ENCODE measurements around the gene MAJIN.

MAJIN gene

DNA sequence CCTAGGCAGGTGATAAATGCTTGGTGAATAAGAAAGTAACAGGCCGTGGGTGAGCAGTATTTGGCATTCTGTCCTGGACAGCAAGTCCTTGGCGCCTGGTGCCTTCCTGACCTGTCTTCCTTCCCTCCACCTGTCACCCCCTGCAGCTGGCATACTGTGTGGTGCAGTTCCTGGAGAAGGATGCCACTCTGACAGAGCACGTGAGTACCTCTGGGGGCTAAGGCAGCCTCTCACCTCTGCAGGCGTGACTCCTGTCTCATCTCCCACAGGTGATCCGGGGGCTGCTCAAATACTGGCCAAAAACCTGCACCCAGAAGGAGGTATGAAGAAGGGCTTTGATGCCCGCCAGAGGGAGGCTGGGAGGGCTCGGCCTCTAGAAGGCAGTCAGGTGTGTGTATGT, 40.6 kb downstream of the MAJIN start:
- DNase-seq = no peak

DNA sequence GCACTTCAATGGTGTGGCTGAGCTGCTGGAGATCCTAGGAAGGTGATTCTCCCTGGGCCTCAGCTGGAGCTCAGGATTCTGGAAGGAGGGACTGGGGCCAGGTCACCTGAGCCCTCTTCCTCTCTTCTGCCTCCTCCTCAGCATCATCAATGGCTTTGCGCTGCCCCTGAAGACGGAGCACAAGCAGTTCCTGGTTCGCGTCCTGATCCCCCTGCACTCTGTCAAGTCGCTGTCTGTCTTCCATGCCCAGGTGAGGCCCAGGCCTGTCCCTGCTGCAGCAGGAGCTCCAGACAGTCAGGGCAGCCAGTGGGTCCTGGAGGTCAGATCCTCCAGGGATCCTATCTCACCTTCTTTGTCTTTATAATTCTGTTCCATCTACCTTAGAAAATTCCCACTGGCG, 41.6 kb downstream of the MAJIN start:
- DNase-seq = no peak

DNA sequence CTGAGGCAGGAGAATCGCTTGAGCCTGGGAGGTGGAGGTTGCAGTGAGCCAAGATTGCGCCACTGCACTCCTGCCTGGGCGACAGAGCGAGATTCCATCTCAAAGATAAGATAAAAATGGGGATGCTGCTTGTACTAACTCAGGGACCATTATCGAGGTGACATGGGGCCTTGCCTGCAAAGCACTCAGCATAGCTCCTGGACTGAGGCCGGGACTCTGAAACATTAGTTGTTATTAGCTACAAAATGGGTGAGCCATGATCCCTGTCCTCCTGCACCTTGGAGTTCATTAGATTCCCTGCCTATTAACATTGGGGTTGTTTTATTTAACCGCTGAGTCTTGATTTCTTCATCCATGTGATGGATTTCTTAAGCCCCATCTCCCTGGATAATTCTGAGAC, 42.3 kb downstream of the MAJIN start:
- no peak for DNase-seq

DNA sequence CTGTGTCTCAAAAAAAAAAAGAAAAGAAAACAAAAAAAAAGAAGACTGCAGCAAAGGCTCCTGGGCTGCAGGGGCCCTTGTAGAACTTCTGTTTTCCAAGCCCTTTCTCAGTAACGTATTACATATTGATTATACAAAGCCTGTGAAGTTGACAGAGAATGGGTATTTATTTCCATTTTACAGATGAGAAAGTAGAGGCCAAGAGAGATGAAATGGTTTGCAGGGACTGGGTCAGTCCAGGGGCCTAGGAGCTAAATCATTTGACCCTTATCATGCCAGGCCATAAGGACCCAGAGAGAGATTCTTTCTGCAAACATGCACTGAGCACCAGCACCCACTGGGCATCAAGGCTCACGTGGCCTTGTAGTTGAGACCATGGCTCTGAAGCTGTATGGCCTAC, 43.0 kb downstream of the MAJIN start:
- no peak for DNase-seq

DNA sequence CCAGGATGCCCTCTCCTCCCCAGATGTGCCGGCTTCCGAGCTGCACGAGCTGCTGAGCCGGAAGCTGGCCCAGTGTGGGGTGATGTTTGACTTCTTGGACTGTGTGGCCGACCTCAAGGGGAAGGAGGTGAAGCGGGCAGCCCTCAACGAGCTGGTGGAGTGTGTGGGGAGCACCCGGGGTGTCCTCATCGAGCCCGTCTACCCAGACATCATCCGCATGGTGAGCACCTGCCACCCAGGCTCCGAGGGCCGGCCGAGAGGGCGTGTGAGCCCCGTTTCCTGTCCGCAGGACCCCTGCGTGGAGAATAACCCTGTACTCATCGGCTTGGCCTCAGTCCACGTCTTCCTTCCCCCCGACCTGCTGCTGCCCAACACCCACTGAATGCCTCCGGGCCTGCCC, 45.2 kb downstream of the MAJIN start:
- DNase-seq = no peak

DNA sequence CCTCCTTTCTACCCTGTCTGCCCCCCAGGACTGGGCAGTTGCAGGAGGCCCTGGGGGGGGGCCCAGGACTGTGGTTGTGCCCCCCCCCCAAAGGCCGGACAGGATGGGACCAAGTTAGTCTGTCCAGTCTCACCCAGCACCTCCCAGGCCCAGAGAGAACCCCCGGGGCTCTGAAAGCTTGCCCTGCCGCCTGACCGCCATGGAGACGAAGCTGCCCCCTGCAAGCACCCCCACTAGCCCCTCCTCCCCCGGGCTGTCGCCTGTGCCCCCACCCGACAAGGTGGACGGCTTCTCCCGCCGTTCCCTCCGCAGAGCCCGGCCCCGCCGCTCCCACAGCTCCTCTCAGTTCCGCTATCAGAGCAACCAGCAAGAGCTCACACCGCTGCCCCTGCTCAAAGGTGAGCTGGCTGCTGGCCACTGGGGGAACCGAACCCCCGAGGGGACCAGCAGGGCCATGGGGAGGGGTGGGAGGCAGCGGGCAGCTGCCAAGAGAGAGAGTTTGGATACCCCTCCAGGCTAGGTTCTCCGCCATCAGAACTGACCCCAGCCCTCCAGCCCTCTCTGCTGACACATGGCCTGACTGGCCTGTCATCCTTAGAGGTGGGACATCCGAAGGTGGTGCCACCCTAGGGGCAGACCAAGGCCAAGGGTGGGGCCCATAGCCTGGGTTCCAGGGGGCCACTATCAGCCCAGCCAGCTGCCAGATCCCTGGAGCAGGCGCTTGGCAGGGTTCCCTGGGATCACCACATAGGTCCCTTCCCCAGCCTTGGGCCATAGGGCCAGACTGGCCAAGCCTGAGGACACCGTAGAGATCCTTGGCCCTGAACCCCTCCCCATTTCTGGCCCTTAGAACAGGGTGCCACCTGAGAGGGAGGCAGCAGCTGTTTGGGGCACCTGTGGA, 46.1 kb downstream of the MAJIN start:
- no peak for DNase-seq

DNA sequence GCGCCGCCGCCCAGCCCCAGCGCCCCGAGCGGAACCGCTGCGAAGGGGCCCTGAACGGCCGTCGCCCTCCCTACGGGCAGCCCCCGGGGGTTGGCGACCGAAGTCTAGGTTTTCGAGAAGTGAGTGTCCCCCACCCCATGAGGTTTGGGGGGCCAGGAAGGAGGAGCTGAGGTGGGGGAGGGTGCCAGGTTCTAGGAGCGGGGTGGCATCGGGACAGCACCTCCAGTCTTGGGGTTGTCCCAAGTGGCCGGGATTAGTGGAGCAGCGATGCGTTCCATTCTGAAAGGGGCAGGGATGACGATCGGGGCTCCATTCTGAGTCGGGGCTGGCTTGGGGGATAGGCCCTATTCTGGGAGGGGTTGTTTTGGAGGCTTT, 47.0 kb downstream of the MAJIN start:
- no peak for DNase-seq

DNA sequence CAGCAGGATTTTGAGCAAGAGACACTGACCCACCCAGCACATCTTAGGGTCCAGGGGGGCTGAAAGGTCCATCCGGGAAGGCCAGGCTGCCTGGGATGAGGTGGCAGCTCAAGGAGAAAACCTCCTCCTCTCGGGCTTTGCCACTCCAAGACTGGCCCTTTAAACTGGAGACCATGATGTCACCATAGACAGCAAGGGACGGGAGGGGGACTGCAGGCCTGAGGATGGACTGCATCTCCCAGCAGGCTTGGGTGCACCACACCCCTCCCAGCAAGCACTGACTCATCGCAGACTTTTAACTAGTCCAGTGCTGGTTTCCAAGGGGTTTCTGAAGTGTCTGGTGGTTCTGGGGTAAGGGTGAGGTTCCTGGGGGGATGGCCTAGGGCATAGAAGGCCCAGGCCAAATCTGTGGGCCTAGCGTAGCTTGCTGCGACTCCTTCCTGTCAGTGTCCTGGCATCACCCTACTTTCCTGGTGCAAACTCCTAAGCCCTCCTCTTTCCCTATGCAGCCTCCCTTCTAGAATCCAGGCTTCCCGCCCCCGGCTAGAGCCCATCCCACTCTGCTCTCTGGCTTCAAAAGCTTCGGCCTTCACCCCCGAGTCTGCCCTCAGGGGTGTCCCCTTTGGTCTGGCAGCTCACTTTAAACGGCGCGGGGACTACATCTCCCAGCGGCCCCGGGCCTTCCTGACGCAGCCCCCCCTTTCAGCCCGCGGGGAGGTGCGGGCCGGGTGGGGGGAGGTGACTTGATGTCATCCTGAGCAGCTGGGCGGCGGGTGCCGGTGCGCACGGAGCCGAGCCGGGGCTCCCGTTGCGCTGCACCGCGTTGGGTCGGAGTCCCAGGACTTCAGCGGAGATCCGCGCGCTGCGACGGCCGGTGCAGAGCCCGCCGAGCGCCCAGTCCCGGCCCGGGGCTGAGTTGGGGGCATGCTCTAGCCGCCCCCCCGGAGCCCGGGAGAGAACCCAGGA, 47.7 kb downstream of the MAJIN start, which contains the start of gene PPP2R5B:
PPP2R5B (plus strand) TSS at position 746 of the 966 bp plus-strand sequence. CDS start 1,046 bp downstream, outside the sequence.
- peak; percentile 81 for DNase-seq

DNA sequence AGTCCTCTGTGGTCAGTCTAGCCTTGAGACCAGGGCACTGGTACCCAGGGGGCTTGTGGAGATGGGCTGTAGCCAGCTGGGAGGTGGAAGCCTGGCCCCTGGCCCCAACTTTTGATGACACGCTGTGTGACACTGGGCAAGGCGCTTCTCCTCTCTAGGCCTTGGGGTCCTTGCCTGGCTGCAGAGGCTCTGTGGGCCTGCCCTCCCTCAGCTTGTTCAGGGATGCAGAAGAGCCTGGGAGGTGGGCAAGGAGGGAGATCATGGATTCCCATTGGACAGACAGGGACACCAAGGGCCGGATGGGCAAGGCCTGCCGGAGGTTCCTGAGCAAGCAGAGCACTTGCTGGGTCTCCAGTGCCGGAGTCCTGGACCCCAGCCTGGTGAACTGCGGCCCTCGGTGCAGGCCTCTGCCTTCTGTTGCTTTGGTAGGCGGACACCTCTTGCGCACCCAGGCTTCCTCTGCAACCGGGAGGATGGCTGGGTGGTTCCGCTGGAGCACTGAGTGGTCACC, 48.7 kb downstream of the MAJIN start:
- no peak for DNase-seq

DNA sequence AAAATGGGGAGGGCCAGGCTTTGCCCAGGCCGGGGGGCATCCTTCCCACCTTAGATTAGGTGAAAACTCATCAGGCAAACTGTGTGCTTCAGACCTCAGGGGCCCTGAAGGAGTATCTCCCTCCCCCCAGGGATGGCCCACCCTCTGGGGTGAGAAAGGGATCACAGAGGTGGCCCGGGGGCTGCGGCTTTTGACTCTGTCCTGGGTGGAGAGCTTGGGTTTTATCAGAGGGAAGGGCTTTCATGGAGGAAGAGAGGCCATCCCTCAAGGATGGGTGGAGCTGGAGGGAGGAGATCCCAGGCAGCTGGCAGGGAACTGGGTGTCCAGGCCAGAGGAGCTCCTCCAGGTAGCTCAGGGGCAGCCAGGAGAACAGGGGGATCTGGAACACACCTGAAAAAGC, 50.5 kb downstream of the MAJIN start:
- no peak for DNase-seq

DNA sequence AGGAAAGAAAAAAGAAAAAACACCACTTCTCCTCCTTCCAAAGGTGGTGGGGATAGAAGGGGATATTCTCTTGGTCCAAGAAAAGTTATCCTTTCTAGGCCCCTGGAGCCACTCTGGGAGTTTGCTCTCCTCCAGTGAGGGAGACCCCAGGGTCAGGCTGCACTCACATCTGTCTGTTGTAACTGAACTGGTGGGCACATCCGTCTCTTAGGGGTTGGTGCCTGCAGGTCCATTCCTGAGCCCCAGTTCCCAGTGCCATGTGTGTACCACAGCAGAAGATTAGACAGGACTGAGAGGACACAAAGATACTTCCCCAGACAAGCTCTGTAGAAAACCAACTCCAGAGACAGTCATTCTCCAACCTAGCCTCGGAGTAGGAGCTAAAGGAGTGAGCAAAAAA, 51.8 kb downstream of the MAJIN start:
- DNase-seq = no peak

DNA sequence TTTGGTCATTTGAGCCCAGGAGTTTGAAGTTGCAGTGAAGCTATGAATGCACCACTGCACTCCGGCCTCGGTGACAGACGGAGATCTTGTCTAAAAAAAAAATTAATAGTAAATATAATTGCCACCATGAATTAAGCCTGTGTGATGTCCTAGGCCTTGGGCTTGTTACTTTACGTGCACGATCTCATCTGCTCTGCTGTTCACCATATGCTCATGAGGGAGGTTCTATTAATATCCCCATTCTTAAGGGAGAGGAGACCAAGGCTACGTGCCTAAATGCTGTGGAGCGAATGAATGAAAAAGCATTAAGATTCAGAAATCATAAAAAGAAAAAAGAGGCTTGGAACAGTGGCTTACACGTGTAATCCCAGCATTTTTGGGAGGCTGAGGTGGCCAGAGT, 52.3 kb downstream of the MAJIN start:
- no peak for DNase-seq

DNA sequence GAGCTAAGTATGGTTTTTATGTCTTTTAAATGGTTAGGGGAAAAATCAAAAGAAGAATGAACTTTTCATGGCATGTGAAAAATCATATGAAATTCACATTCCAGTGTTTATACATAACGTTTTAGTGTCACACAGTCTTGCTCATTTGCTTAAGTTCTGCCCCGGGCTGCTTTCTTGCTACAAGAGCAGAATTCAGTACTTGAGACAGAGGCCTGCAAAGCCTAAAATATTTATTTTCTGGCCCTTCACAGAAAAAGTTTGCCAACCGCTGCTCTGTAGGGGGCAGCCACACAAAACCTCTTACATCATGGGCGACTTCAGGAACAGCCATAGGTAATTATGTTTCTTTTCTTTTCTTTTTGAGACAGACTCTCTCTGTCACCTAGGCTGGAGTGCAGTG, 53.9 kb downstream of the MAJIN start:
- DNase-seq = no peak

DNA sequence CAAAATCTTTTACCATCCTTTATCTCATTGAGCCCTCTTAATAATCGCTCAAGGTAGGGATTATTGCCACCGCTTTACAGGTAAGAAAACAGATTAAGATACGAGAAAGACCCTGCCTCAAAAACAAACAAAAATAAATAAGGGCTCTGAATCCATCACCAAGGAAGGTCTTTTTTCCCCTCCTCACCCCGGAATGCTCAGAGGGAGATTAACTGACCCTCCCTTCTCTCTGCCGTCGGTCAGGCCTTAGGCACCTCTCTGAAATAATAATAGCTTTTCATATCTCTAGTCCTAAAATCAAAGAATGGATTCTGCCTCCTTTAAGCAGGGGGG, 54.3 kb downstream of the MAJIN start:
- DNase-seq = no peak

DNA sequence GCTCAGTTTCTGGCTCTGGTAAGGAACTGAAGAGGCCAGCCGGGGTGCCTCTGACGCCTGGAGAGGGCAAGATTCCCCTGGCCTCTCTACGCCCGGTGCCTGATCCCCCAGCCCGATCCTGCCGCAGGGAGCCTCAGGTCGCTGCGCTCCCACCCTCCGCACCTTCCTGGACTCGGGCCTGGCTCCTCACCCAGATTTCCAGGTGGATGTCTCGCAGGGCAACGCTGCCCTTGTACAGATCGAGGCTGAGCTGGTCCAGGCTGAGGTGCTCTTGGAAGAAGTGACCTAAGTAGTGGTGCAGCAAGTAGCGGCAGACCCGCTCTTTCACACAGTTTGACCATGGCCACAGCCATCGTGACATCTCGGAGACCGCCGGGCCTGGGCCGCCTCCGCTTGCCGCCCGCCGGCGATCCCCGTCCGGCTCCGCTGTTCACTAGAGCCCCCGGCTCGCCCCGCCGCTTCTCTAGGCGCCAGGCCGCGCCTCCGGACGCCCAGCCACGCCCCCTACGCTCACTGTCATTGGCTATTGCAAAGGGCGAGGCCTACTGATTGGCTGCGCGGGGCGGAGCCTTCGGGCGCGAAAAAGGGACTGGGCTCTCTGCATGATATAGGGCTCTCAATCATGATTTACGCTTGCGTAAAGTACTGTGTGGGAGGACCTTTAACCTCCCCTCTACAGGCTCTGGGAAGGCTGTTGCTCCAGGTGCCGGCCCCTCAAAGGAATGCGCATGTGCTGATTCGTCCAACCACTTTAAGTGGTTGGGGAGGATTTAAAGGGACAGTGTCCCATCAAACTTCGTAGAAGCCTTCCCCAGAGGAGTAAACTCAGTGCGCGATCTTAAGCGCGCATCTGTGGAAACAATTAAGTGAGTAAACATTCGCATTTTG, 54.9 kb downstream of the MAJIN start, which contains the start of gene ATG2A:
ATG2A (minus strand) TSS at position 435 of the 888 bp plus-strand sequence; CDS start at position 361, 74 bp downstream.
- DNase-seq = peak; percentile 98

DNA sequence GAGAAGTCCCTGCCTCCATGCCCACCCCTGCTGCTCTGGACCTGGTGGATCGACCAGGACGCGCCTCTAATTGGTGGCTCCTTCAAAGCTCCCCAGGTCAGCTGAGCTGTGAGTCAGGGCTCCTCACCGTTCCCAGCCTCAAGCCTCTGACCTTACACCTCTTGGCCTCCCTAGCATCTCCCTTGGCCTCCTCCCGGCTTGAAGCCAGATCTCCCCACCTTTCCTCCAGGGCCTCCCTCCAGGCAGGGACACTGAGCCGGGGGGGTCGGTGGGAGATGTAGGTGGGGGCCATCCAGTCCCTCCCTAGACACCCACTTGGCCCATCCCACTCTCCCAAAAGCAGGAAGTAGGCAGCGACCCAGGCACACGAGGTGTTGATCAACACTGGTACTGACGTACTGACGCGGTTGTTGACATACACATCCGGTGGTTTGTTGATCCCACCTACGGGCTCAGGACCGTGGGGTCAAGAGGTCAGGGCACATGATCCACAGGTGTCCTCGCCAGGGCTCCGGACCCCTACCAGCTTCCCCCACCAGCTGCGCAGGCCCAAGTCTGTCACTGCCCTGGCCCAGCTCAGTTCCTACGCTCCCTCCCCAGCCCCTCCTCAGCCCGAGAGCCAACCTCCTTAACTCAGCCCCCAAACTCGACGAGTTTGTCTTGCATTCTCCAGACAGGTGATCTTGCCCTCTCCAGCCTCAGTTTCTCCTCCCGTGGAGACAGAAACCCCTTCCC, 55.7 kb downstream of the MAJIN start:
- DNase-seq = no peak

DNA sequence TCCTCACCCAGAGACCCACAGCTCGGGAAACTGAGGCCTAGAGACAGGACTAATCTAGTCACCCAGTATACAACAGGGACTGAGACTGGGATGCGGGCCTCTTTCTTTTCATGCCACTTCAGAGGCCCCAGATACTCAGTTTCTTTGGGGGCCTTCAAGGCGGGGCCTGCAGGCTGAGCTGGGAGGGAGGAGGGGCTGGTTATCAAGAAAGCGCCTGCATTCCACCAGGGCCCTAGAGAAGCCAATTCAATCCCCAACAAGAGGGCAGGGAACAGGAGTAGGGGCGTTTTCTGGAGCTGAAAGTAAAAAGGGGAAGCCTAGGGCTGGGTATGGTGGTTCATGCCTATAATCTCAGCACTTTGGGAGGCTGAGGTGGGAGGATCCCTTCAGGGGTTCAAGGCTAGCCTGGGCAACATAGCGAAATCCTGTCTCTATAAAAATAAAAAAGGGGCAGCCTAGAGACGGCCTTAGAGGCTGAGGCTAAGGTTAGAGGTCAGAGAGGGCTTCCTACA, 56.5 kb downstream of the MAJIN start:
- DNase-seq = no peak

DNA sequence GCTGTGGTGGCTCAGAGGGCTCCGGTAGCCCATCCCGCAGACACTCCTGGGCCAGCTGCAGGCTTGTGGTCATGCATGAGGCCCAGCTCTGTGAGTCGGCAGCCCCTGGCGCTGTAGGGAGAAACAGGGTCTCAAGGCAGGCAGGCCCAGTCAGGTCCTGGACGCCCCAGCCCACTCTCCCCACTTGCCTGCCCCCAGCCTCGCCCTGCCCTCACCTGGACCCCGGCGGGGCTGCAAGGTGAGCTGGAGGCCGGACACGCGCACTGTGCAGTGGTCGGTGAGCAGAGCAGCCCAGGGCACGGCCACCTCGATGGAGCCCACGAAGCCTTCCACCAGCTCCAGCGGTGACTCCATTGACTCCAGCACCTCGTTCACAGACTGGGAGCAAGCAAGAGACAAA, 57.8 kb downstream of the MAJIN start:
- DNase-seq = no peak

DNA sequence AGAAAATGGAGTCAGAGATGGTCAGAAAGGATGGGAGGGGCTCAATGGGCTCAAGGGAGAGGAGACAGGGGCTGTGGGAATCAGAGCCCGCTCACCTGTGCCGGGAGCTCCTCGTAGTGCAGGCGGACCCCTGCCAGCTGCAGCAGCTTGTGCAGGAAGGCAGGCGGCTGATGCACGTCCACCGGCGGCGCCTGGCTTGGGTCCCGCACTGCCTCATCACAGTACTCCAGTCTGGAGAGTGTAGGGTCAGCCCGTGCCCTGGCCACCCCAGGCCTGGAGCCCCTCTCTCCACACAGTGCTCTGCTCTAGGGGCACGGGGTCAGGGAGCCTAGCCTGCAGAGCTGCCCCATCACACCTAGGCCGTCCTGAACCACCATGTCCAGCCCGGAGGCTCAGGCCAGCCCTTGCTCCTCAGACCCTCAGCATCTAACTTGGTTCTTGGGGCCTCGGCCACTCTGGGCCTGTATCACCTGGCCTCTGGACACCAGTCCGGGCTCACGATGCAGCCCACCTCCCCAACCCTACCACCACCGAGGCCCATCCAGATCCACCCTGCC, 58.7 kb downstream of the MAJIN start:
- DNase-seq = no peak

DNA sequence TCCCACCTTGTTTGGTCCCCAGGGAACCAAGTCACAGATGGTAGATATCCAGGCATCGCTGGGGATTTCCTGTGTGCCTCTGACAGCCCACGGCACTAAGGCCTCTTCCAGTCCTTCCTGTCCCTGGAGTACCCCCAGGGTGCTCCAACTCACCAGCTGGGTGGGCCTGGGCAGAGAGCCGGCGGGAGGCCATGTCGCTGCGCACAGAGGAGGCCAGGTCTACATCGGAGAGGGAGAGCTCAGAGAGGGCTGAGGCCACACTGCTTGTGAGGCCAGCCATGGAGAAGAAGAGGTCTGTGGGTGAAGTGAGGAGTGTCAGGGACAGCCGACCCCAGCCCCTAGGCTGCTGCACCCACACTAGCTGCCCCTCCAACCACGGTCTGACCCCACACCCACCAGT, 60.2 kb downstream of the MAJIN start:
- no peak for DNase-seq

DNA sequence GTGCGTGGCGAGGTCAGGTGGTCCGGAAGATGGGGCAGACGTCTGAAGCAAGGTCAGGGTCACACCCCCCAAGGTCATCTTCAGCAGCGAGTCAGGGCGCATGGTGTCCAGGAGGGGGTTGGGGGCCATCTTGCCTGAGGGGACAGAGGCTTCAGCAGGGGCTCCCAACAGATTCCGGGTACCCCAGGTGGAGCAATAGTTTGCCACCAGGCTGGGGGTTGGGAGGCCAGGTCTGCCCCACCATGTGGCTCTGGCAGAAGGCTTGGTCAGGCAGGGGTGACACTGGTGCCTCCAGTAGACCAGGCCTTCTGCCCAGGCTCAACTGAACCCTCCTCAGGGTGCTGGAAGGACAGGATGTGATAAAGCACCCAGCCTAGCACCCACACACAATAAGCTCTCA, 60.8 kb downstream of the MAJIN start:
- DNase-seq = no peak

Data from T1000 (cell line).